Liver (tissue), 9 donors: ENCODE results near the gene THBS2. TPM values are rescaled to one million over a fixed set of nuclear protein-coding genes. Genes with fewer than 3 reads are reported as not detected.

Experiments used
- DNase-seq: peaks from one replicate; pipeline ENCODE4 v3.0.0-alpha.2; 2017; ENCODE audit warnings: low spot score
- H3K27ac ChIP-seq, 2 donors: one replicate each; pipeline ENCODE4 v1.7.0; 2013; ENCODE audit warnings: inconsistent platforms in 2 of 2, low read length in 2 of 2, control low read depth in 1 of 2, low read depth in 1 of 2, mild to moderate bottlenecking in 1 of 2
- H3K27me3 ChIP-seq, 4 donors: one replicate each; pipeline versions ENCODE4 v1.6.1 to v1.7.0; 2013; ENCODE audit warnings: low read length in 3 of 4, inconsistent platforms in 1 of 4, mild to moderate bottlenecking in 1 of 4, moderate library complexity in 1 of 4; ENCODE audit not compliant: control insufficient read depth in 4 of 4, insufficient read depth in 4 of 4
- H3K36me3 ChIP-seq, 4 donors: one replicate each; pipeline versions ENCODE4 v1.6.1 to v1.7.0; 2013; ENCODE audit warnings: low read length in 3 of 4, mild to moderate bottlenecking in 3 of 4, low read depth in 1 of 4, moderate library complexity in 1 of 4; ENCODE audit not compliant: control insufficient read depth in 4 of 4, insufficient read depth in 3 of 4
- H3K4me1 ChIP-seq, 4 donors: one replicate each; pipeline versions ENCODE4 v1.6.1 to v1.7.0; 2013; ENCODE audit warnings: low read length in 3 of 4, mild to moderate bottlenecking in 3 of 4, moderate library complexity in 1 of 4; ENCODE audit not compliant: control insufficient read depth in 4 of 4, insufficient read depth in 4 of 4
- H3K4me3 ChIP-seq, 3 donors: one replicate each; pipeline versions ENCODE4 v1.6.1 to v1.7.0; 2013; ENCODE audit warnings: low read length in 3 of 3, control low read depth in 1 of 3, low read depth in 1 of 3, mild to moderate bottlenecking in 1 of 3
- H3K9ac ChIP-seq, 2 donors: one replicate each; pipeline ENCODE4 v1.7.0; 2013; ENCODE audit warnings: low read length in 2 of 2, mild to moderate bottlenecking in 2 of 2, moderate library complexity in 2 of 2, control low read depth in 1 of 2, low read depth in 1 of 2
- H3K9me3 ChIP-seq, 4 donors: one replicate each; pipeline versions ENCODE4 v1.6.1 to v1.7.0; 2013; ENCODE audit warnings: low read length in 3 of 4; ENCODE audit not compliant: control insufficient read depth in 4 of 4
- ATF3 ChIP-seq: IDR thresholded peaks from 2 replicates; pipeline ENCODE4 v1.6.1; 2016; ENCODE audit warnings: antibody characterized with exemption
- CTCF ChIP-seq: fragments of 150-350 bp; IDR thresholded peaks from 2 replicates; pipeline ENCODE4 v1.5.1; 2017; ENCODE audit warnings: improper control_type of control experiment, low read depth, low read length; ENCODE audit not compliant: missing input control
- EGR1 ChIP-seq, 2 donors: IDR thresholded peaks; 2 replicates each; pipeline ENCODE4 v1.6.1; 2016 to 2018; ENCODE audit warnings: antibody characterized with exemption in 2 of 2, low read depth in 2 of 2
- FOXA1 ChIP-seq: IDR thresholded peaks from 2 replicates; pipeline ENCODE4 v1.6.1; 2016; ENCODE audit warnings: antibody characterized with exemption
- FOXA2 ChIP-seq: IDR thresholded peaks from 2 replicates; pipeline ENCODE4 v1.6.1; 2016; ENCODE audit warnings: antibody characterized with exemption
- GABPA ChIP-seq, 2 donors: IDR thresholded peaks in 1 of 2; conservative IDR thresholded peaks in 1 of 2; 2 replicates each; pipeline ENCODE4 v1.6.1; 2016; ENCODE audit warnings: antibody characterized with exemption in 2 of 2, mild to moderate bottlenecking in 1 of 2, moderate library complexity in 1 of 2
- HNF4A ChIP-seq, 2 donors: conservative IDR thresholded peaks; 2 replicates each; pipeline ENCODE4 v1.6.1; 2016; ENCODE audit warnings: antibody characterized with exemption in 2 of 2, mild to moderate bottlenecking in 2 of 2
- HNF4G ChIP-seq: IDR thresholded peaks from 2 replicates; pipeline ENCODE4 v1.6.1; 2016; ENCODE audit warnings: antibody characterized with exemption
- JUND ChIP-seq, 2 donors: IDR thresholded peaks; 2 replicates each; pipeline ENCODE4 v1.6.1; 2016; ENCODE audit warnings: antibody characterized with exemption in 2 of 2
- NR2F2 ChIP-seq: IDR thresholded peaks from 2 replicates; pipeline ENCODE4 v1.6.1; 2016; ENCODE audit warnings: antibody characterized with exemption
- RAD21 ChIP-seq, 2 donors: IDR thresholded peaks; 2 replicates each; pipeline ENCODE4 v1.6.1; 2016; ENCODE audit warnings: antibody characterized with exemption in 2 of 2, mild to moderate bottlenecking in 2 of 2
- REST ChIP-seq: IDR thresholded peaks from 2 replicates; pipeline ENCODE4 v1.6.1; 2016; ENCODE audit warnings: antibody characterized with exemption, mild to moderate bottlenecking
- RXRA ChIP-seq, 2 donors: IDR thresholded peaks; 2 replicates each; pipeline ENCODE4 v1.6.1; 2017 to 2018; ENCODE audit warnings: antibody characterized with exemption in 2 of 2, mild to moderate bottlenecking in 1 of 2
- SP1 ChIP-seq: IDR thresholded peaks from 2 replicates; pipeline ENCODE4 v1.6.1; 2018; ENCODE audit warnings: antibody characterized with exemption, mild to moderate bottlenecking
- TAF1 ChIP-seq: conservative IDR thresholded peaks from 2 replicates; pipeline ENCODE4 v1.6.1; 2016; ENCODE audit warnings: antibody characterized with exemption, mild to moderate bottlenecking
- YY1 ChIP-seq: IDR thresholded peaks from 2 replicates; pipeline ENCODE4 v1.6.1; 2016; ENCODE audit warnings: antibody characterized with exemption, mild to moderate bottlenecking
- WGBS: extraction: QIAGEN DNeasy Blood & Tissue Kit; methylation state at CpG from one replicate; pipeline ENCODE4 v1.1.7; 2013; 5-methylcytosine and 5-hydroxymethylcytosine counted together
- polyA plus RNA-seq, 2 donors: library from polyadenylated mRNA; stranded (reverse) in 1 of 2; unstranded in 1 of 2; fragments of 200-250 nt in 1 of 2; fragments of >200 nt in 1 of 2; fragmentation: Nextera tagmentation in 1 of 2; extraction: Ambion mirVana in 1 of 2; gene quantifications; one replicate each; pipeline versions ENCODE4 v1.2.1 to v1.2.3, GENCODE V29; 2013 to 2015
- total RNA-seq, 2 donors: library from RNA; depleted of rRNA; stranded (reverse); fragments of >200 nt; gene quantifications; one replicate each; pipeline ENCODE4 v1.2.3, GENCODE V29; 2014
- TF ChIP-seq, protein P1 (sequence below): IDR thresholded peaks from 2 replicates; pipeline ENCODE4 v1.6.1; 2016; ENCODE audit warnings: antibody characterized with exemption
- TF ChIP-seq, protein P2 (sequence below): IDR thresholded peaks from 2 replicates; pipeline ENCODE4 v1.6.1; 2016; ENCODE audit warnings: antibody characterized with exemption
- donor health status: healthy.
- donor health status: healthy.
- donor health status: healthy.
- donor health status: healthy.
- donor health status: healthy.

Gene THBS2
- total and polyA plus RNA-seq, 4 donors: 0.35 to 7.6 (median 6.2) TPM

- WGBS: 80% methylated on average over 11 of the region's 11 CpGs
- Histone ChIP-seq H3K36me3 (no peaks in the 10 kb centered on the region), H3K27ac (no peak overlapping the region), H3K4me1 (no peaks in the 10 kb centered on the region), H3K9ac (no peak overlapping the region), H3K4me3 (no peak overlapping the region), H3K27me3 (peaks cover 0 to 2% (median 0%) of the 10 kb centered on the region in 4 donors), H3K9me3 (peaks cover 0 to 1% (median 0%) of the 10 kb centered on the region in 4 donors)
- no peak for DNase-seq
- TF ChIP-seq FOXA2 (no peak), REST (no peak), HNF4A (conservative IDR thresholded peaks at IDR 0.05) (no peak), YY1 (no peak), RAD21 (IDR thresholded peaks at IDR 0.05) (no peak), HNF4G (no peak), GABPA (IDR thresholded peaks at IDR 0.05 in 1 of 2, conservative IDR thresholded peaks at IDR 0.05 in 1 of 2) (no peak), JUND (IDR thresholded peaks at IDR 0.05) (no peak), FOXA1 (no peak), EGR1 (IDR thresholded peaks at IDR 0.05; ENCODE audit: low read depth in 2 of 2) (no peak), ATF3 (no peak), TAF1 (no peak), SP1 (no peak), CTCF (no peak), NR2F2 (no peak), RXRA (IDR thresholded peaks at IDR 0.05) (no peak)
- TF ChIP-seq, protein P1, sequence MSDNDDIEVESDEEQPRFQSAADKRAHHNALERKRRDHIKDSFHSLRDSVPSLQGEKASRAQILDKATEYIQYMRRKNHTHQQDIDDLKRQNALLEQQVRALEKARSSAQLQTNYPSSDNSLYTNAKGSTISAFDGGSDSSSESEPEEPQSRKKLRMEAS: no peak
- TF ChIP-seq, protein P2, sequence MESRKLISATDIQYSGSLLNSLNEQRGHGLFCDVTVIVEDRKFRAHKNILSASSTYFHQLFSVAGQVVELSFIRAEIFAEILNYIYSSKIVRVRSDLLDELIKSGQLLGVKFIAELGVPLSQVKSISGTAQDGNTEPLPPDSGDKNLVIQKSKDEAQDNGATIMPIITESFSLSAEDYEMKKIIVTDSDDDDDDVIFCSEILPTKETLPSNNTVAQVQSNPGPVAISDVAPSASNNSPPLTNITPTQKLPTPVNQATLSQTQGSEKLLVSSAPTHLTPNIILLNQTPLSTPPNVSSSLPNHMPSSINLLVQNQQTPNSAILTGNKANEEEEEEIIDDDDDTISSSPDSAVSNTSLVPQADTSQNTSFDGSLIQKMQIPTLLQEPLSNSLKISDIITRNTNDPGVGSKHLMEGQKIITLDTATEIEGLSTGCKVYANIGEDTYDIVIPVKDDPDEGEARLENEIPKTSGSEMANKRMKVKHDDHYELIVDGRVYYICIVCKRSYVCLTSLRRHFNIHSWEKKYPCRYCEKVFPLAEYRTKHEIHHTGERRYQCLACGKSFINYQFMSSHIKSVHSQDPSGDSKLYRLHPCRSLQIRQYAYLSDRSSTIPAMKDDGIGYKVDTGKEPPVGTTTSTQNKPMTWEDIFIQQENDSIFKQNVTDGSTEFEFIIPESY: no peak
These were observed 52.6 kb downstream of the THBS2 start for GRCh38 chr6:169200893-169201514.
